KMS-11 (cell line): ENCODE results near the gene ACOT12.

Experiments used
- H2AFZ ChIP-seq: fragments of 200-600 bp; sonication (generic); 2 replicates; pipeline ENCODE4 v1.6.1; 2016; ENCODE audit warnings: antibody characterized with exemption, mixed run types, low read depth
- H3K27ac ChIP-seq: fragments of 200-600 bp; sonication (generic); 2 replicates; pipeline ENCODE4 v1.6.1; 2016; ENCODE audit warnings: mild to moderate bottlenecking, mixed run types
- H3K27me3 ChIP-seq: fragments of 200-600 bp; sonication (generic); 2 replicates; pipeline ENCODE4 v1.6.1; 2017; ENCODE audit warnings: mild to moderate bottlenecking, low read depth, mixed run types, moderate library complexity; ENCODE audit not compliant: insufficient read depth
- H3K36me3 ChIP-seq: fragments of 200-600 bp; sonication (generic); 2 replicates; pipeline ENCODE4 v1.6.1; 2017; ENCODE audit warnings: mild to moderate bottlenecking, mixed run types; ENCODE audit not compliant: insufficient read depth
- H3K4me1 ChIP-seq: fragments of 200-600 bp; sonication (generic); 2 replicates; pipeline ENCODE4 v1.6.1; 2016; ENCODE audit warnings: mild to moderate bottlenecking, low read depth, mixed run types; ENCODE audit not compliant: poor library complexity, severe bottlenecking
- H3K4me2 ChIP-seq: fragments of 200-600 bp; sonication (generic); 2 replicates; pipeline ENCODE4 v1.7.0; 2016; ENCODE audit warnings: mild to moderate bottlenecking, mixed run types
- H3K4me3 ChIP-seq: fragments of 200-600 bp; sonication (generic); IDR thresholded peaks from 2 replicates; pipeline ENCODE4 v1.6.1; 2017; ENCODE audit warnings: low read depth, low read length, mixed read lengths; ENCODE audit not compliant: insufficient read depth
- H3K79me2 ChIP-seq: fragments of 200-600 bp; sonication (generic); 2 replicates; pipeline ENCODE4 v1.6.1; 2016; ENCODE audit warnings: low read depth, mixed run types; ENCODE audit not compliant: insufficient read depth
- H3K9ac ChIP-seq: fragments of 200-600 bp; sonication (generic); 2 replicates; pipeline ENCODE4 v1.6.1; 2016; ENCODE audit warnings: mild to moderate bottlenecking, mixed run types
- H4K20me1 ChIP-seq: fragments of 200-600 bp; sonication (generic); 2 replicates; pipeline ENCODE4 v1.6.1; 2016; ENCODE audit warnings: mild to moderate bottlenecking, mixed run types; ENCODE audit not compliant: insufficient read depth
- TF ChIP-seq, protein P1 (sequence below): fragments of 200-600 bp; sonication (generic); conservative IDR thresholded peaks from 2 replicates; pipeline ENCODE4 v1.6.1; 2017; ENCODE audit warnings: low read depth, mild to moderate bottlenecking, antibody characterized with exemption, low read length, moderate library complexity, mixed read lengths

ACOT12 gene

GRCh38 chr5:81365541-81365940 lies 28.4 kb downstream of the ACOT12 start:
- no peak overlapping the region for H2AFZ ChIP-seq
- no peak overlapping the region for H3K4me2 ChIP-seq
- no peak overlapping the region for H3K9ac ChIP-seq
- H3K4me3 ChIP-seq = no peak overlapping the region
- H3K4me1 ChIP-seq = no peaks in the 10 kb centered on the region
- no peak overlapping the region for H3K27ac ChIP-seq
- H3K36me3 ChIP-seq = no peaks in the 10 kb centered on the region
- no peaks in the 10 kb centered on the region for H4K20me1 ChIP-seq
- no peaks in the 10 kb centered on the region for H3K79me2 ChIP-seq
- no peaks in the 10 kb centered on the region for H3K27me3 ChIP-seq
- TF ChIP-seq, protein P1, sequence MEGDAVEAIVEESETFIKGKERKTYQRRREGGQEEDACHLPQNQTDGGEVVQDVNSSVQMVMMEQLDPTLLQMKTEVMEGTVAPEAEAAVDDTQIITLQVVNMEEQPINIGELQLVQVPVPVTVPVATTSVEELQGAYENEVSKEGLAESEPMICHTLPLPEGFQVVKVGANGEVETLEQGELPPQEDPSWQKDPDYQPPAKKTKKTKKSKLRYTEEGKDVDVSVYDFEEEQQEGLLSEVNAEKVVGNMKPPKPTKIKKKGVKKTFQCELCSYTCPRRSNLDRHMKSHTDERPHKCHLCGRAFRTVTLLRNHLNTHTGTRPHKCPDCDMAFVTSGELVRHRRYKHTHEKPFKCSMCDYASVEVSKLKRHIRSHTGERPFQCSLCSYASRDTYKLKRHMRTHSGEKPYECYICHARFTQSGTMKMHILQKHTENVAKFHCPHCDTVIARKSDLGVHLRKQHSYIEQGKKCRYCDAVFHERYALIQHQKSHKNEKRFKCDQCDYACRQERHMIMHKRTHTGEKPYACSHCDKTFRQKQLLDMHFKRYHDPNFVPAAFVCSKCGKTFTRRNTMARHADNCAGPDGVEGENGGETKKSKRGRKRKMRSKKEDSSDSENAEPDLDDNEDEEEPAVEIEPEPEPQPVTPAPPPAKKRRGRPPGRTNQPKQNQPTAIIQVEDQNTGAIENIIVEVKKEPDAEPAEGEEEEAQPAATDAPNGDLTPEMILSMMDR = no peak

DNA sequence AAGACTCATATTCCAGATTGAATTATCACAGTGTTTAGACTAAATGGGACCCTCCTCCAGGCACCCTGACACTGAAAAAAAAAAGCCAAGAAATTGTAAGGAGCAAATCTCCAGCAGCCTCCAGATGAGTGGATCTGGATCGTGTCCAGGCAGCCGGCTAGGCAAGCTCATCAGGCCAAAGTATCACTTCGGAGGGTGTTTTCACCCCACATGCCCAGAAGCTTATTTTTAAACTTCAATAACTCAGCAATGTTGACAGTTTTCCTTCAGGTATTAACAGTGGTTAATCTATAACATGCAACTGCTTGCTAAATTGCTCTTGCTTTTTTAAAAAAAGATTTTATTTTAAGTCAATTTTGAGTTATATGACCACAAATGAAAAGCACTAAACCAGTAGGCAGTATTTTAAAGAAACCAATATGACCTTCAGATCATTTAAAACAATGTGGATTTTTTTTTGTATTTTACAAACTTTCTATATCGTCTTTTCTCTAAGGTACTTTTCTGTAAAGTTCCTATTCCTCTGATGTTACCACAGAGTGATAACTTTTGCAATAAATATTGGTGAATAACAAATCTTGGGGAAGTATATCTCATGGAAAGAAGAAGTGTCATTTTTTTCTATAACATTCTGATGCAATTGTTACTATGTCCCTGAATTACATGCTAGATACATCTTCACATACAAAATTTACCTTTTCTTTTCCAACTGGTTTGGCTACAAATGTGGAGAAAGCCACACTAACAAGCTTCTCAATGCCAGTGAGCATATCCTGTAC lies 30.7 kb downstream of the ACOT12 start:
- no peak overlapping the region for H2AFZ ChIP-seq
- no peaks in the 10 kb centered on the region for H3K79me2 ChIP-seq
- no peak overlapping the region for H3K9ac ChIP-seq
- H4K20me1 ChIP-seq = no peaks in the 10 kb centered on the region
- no peak overlapping the region for H3K4me2 ChIP-seq
- no peaks in the 10 kb centered on the region for H3K4me1 ChIP-seq
- H3K27me3 ChIP-seq = no peaks in the 10 kb centered on the region
- H3K36me3 ChIP-seq = no peaks in the 10 kb centered on the region
- no peak overlapping the region for H3K27ac ChIP-seq
- H3K4me3 ChIP-seq = no peak overlapping the region
- TF ChIP-seq, protein P1 = no peak

DNA sequence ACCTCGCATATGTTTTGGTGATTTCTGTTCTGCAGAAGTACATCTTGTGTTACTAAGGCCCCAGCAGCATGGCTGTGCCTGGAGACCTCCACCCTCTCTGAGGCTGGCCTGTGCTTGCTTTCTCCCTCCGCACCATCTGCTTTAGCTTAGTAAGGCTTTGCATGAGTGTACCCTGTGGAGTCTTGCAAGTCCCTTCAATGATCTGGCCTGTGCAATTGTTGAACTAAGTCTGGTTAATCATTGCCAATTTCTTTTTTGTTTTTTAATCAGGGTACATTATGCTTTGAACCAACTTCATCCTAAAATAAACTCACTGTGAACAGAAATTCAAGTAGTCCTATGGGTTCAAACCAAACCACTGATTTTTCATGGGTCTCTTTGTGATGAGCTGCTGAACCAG lies 32.3 kb downstream of the ACOT12 start:
- TF ChIP-seq, protein P1 = no peak
- Histone ChIP-seq H2AFZ (no peak overlapping the region), H3K27ac (no peak overlapping the region)

DNA sequence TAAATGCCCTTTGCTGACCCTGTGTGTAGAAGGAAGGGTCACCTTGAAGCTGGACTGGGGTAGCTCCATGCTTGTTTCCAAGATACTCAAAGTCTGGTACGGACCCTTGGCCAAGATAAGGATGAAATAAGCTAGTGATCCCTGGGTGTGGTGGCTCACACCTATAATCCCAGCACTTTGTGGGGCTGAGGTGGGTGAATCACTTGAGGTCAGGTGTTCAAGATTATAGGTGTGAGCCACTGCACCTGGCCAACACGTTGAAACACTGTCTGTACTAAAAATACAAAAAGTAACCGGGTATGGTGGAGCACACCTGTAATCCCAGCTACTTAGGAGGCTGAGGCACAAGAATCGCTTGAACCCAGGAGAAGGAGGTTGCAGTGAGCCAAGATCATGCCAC lies 33.3 kb downstream of the ACOT12 start:
- H3K4me1 ChIP-seq = no peaks in the 10 kb centered on the region
- TF ChIP-seq, protein P1 = no peak
- no peak overlapping the region for H3K9ac ChIP-seq
- no peaks in the 10 kb centered on the region for H3K36me3 ChIP-seq
- H3K79me2 ChIP-seq = no peaks in the 10 kb centered on the region
- H3K27me3 ChIP-seq = no peaks in the 10 kb centered on the region
- H3K4me2 ChIP-seq = no peak overlapping the region
- no peaks in the 10 kb centered on the region for H4K20me1 ChIP-seq
- no peak overlapping the region for H2AFZ ChIP-seq
- H3K27ac ChIP-seq = no peak overlapping the region
- H3K4me3 ChIP-seq = no peak overlapping the region

More for the DNA sequence above, 32.3 kb downstream of the ACOT12 start:
- no peaks in the 10 kb centered on the region for H3K36me3 ChIP-seq
- no peak overlapping the region for H3K4me3 ChIP-seq
- H4K20me1 ChIP-seq = no peaks in the 10 kb centered on the region
- H3K4me1 ChIP-seq = no peaks in the 10 kb centered on the region
- no peak overlapping the region for H3K4me2 ChIP-seq
- no peaks in the 10 kb centered on the region for H3K27me3 ChIP-seq
- H3K79me2 ChIP-seq = no peaks in the 10 kb centered on the region
- no peak overlapping the region for H3K9ac ChIP-seq
